HEK293 (cell line): Measurements from ENCODE around the gene STK24.

Experiments
- CTCF ChIA-PET: fragments of 350-600 bp; formaldehyde crosslinking; extraction: SDS; loops from one replicate; lab custom pipeline; 2021; ENCODE audit warnings: antibody characterized with exemption; lab: Yijun Ruan, JAX
- POLR2A ChIA-PET: fragments of 300-600 bp; formaldehyde crosslinking; extraction: SDS; loops from one replicate; lab custom pipeline; 2020; ENCODE audit warnings: antibody characterized with exemption, inconsistent platforms; lab: Yijun Ruan, JAX
- H3K27ac ChIP-seq: fragments of 200-500 bp; sonication (Bioruptor generic); 2 replicates; pipeline ENCODE4 v1.5.1; 2014; ENCODE audit warnings: low read depth, low read length, control low read depth, inconsistent platforms; ENCODE audit errors: extremely low read depth
- H3K36me3 ChIP-seq, 2 experiments: fragments of 200-500 bp in 1 of 2; sonication (Bioruptor generic) in 1 of 2; 1 replicate in 1 of 2; 2 replicates in 1 of 2; pipeline ENCODE4 v1.5.1; 2014 to 2017; ENCODE audit warnings: inconsistent platforms in 2 of 2, low read length in 2 of 2; ENCODE audit not compliant: control insufficient read depth in 2 of 2, insufficient read depth in 1 of 2
- H3K4me1 ChIP-seq: fragments of 200-500 bp; sonication (Bioruptor generic); 2 replicates; pipeline ENCODE4 v1.5.1; 2014; ENCODE audit warnings: mild to moderate bottlenecking, low read length, inconsistent platforms; ENCODE audit not compliant: control insufficient read depth, insufficient read depth
- H3K4me3 ChIP-seq: 2 replicates; pipeline ENCODE4 v1.5.1; 2011; ENCODE audit warnings: low read depth, mild to moderate bottlenecking, control low read depth, low read length, moderate library complexity
- H3K9me3 ChIP-seq: fragments of 200-500 bp; sonication (Bioruptor generic); 2 replicates; pipeline ENCODE4 v1.5.1; 2014; ENCODE audit warnings: low read depth, low read length, inconsistent platforms; ENCODE audit not compliant: control insufficient read depth, insufficient read depth
- KLF10 ChIP-seq: fragments of 450-650 bp; IDR thresholded peaks from 2 replicates; pipeline ENCODE4 v1.5.1; 2018; ENCODE audit warnings: missing biosample characterization, mild to moderate bottlenecking, missing genetic modification characterization
- SALL2 ChIP-seq: fragments of 450-650 bp; formaldehyde crosslinking; IDR thresholded peaks from 2 replicates; pipeline ENCODE4 v1.5.0; 2017; ENCODE audit warnings: missing biosample characterization, mild to moderate bottlenecking, missing genetic modification characterization, borderline replicate concordance
- ZNF16 ChIP-seq: fragments of 450-650 bp; formaldehyde crosslinking; IDR thresholded peaks from 2 replicates; pipeline ENCODE4 v1.5.1; 2016; ENCODE audit warnings: low read depth, missing biosample characterization, missing genetic modification characterization
- ZNF19 ChIP-seq: fragments of 450-650 bp; formaldehyde crosslinking; IDR thresholded peaks from 2 replicates; pipeline ENCODE4; 2016; ENCODE audit warnings: missing biosample characterization, missing genetic modification characterization, low read depth
- ZNF211 ChIP-seq: fragments of 450-650 bp; formaldehyde crosslinking; IDR thresholded peaks from 2 replicates; pipeline ENCODE4 v1.5.1; 2016; ENCODE audit warnings: low read depth, missing biosample characterization, missing genetic modification characterization
- ZNF514 ChIP-seq: fragments of 450-650 bp; formaldehyde crosslinking; IDR thresholded peaks from 2 replicates; pipeline ENCODE4 v1.5.1; 2016; ENCODE audit warnings: missing biosample characterization, missing genetic modification characterization
- ZNF529 ChIP-seq: fragments of 450-650 bp; formaldehyde crosslinking; IDR thresholded peaks from 2 replicates; pipeline ENCODE4 v1.5.1; 2017; ENCODE audit warnings: missing genetic modification characterization, missing biosample characterization; ENCODE audit not compliant: insufficient replicate concordance
- ZNF596 ChIP-seq: fragments of 450-650 bp; IDR thresholded peaks from 2 replicates; pipeline ENCODE4 v1.5.0; 2018; ENCODE audit warnings: missing biosample characterization, mild to moderate bottlenecking, missing genetic modification characterization, moderate library complexity
- ZNF624 ChIP-seq: fragments of 450-650 bp; formaldehyde crosslinking; IDR thresholded peaks from 2 replicates; pipeline ENCODE4 v1.5.1; 2017; ENCODE audit warnings: missing biosample characterization, missing genetic modification characterization
- ZSCAN23 ChIP-seq: fragments of 450-650 bp; formaldehyde crosslinking; IDR thresholded peaks from 2 replicates; pipeline ENCODE4 v1.5.1; 2016; ENCODE audit warnings: missing biosample characterization, missing genetic modification characterization
- TF ChIP-seq, protein P1 (sequence below): fragments of 450-650 bp; formaldehyde crosslinking; IDR thresholded peaks from 2 replicates; pipeline ENCODE4 v1.5.1; 2016; ENCODE audit warnings: missing biosample characterization, missing genetic modification characterization
- TF ChIP-seq, protein P2 (sequence below): fragments of 450-650 bp; formaldehyde crosslinking; IDR thresholded peaks from 2 replicates; pipeline ENCODE4 v1.5.0; 2017; ENCODE audit warnings: missing biosample characterization, missing genetic modification characterization, borderline replicate concordance
- TF ChIP-seq, protein P3 (sequence below): fragments of 450-650 bp; formaldehyde crosslinking; IDR thresholded peaks from 2 replicates; pipeline ENCODE4 v1.5.1; 2016; ENCODE audit warnings: missing biosample characterization, missing genetic modification characterization, borderline replicate concordance
- TF ChIP-seq, protein P4 (sequence below): fragments of 450-650 bp; formaldehyde crosslinking; IDR thresholded peaks from 2 replicates; pipeline ENCODE4 v1.5.1; 2016; ENCODE audit warnings: missing biosample characterization, missing genetic modification characterization
- TF ChIP-seq, protein P5 (sequence below): fragments of 450-650 bp; formaldehyde crosslinking; IDR thresholded peaks from 2 replicates; pipeline ENCODE4 v1.5.1; 2016; ENCODE audit warnings: missing biosample characterization, missing genetic modification characterization, borderline replicate concordance
- TF ChIP-seq, protein P6 (sequence below): fragments of 450-650 bp; IDR thresholded peaks from 2 replicates; pipeline ENCODE4 v1.5.1; 2018; ENCODE audit warnings: missing biosample characterization, mild to moderate bottlenecking, missing genetic modification characterization
- TF ChIP-seq, protein P7 (sequence below): fragments of 450-650 bp; formaldehyde crosslinking; IDR thresholded peaks from 2 replicates; pipeline ENCODE4 v1.5.1; 2017; ENCODE audit warnings: missing biosample characterization, missing genetic modification characterization

The STK24 gene

DNA sequence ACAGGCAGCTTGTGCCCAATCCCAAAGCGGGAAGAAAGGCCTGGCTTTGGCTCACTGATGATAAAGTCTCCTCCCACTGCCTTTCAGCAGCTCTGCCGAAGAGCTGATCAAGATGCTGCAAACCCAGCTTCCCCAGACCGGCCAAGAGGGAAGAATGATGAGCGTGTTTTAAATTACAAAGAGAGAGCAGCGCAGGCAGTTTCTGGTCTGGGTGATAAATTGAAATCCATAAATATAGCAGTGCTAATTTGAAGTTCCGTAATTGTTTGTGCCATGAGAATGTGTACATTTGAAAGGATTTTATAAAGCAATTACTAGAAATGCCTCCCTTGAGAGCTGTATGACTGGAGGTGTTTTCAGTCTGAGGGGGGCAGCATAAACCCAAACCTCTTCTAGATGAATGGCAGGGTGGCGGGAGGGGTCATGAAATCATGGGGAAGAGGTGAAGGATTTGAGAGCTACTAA is 171.8 kb downstream of the STK24 start:
- ChIA-PET CTCF (no interaction called here), POLR2A (interaction anchor here (0.6 kb wide), 1 partner anchor 376 kb away, joined by 6 read pairs; no protein-coding TSS in a partner anchor)
- Histone ChIP-seq H3K36me3 (no peaks in the 10 kb centered on the region), H3K4me3 (no peak overlapping the region), H3K4me1 (peaks cover 15% of the 10 kb centered on the region; the same call in 1 of the 2 replicates), H3K27ac (0 out of 2 replicates have a peak overlapping the region, but pooled peaks have one; percentile 9), H3K9me3 (no peaks in the 10 kb centered on the region)
- TF ChIP-seq ZNF624 (tag by site-specific recombination) (no peak), KLF10 (tag by site-specific recombination) (peak; percentile 63), SALL2 (no peak), ZNF19 (tag by site-specific recombination) (no peak), ZNF16 (tag by site-specific recombination) (peak; percentile 53; the same call in 1 of the 2 replicates), ZSCAN23 (tag by site-specific recombination) (peak; percentile 76; the same call in 1 of the 2 replicates), ZNF514 (tag by site-specific recombination) (no peak), ZNF211 (no peak), ZNF596 (tag by site-specific recombination) (peak; percentile 77), ZNF529 (tag by site-specific recombination) (no peak)
- TF ChIP-seq, protein P1, sequence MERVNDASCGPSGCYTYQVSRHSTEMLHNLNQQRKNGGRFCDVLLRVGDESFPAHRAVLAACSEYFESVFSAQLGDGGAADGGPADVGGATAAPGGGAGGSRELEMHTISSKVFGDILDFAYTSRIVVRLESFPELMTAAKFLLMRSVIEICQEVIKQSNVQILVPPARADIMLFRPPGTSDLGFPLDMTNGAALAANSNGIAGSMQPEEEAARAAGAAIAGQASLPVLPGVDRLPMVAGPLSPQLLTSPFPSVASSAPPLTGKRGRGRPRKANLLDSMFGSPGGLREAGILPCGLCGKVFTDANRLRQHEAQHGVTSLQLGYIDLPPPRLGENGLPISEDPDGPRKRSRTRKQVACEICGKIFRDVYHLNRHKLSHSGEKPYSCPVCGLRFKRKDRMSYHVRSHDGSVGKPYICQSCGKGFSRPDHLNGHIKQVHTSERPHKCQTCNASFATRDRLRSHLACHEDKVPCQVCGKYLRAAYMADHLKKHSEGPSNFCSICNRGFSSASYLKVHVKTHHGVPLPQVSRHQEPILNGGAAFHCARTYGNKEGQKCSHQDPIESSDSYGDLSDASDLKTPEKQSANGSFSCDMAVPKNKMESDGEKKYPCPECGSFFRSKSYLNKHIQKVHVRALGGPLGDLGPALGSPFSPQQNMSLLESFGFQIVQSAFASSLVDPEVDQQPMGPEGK (tag by site-specific recombination) = peak; percentile 47
- TF ChIP-seq, protein P2, sequence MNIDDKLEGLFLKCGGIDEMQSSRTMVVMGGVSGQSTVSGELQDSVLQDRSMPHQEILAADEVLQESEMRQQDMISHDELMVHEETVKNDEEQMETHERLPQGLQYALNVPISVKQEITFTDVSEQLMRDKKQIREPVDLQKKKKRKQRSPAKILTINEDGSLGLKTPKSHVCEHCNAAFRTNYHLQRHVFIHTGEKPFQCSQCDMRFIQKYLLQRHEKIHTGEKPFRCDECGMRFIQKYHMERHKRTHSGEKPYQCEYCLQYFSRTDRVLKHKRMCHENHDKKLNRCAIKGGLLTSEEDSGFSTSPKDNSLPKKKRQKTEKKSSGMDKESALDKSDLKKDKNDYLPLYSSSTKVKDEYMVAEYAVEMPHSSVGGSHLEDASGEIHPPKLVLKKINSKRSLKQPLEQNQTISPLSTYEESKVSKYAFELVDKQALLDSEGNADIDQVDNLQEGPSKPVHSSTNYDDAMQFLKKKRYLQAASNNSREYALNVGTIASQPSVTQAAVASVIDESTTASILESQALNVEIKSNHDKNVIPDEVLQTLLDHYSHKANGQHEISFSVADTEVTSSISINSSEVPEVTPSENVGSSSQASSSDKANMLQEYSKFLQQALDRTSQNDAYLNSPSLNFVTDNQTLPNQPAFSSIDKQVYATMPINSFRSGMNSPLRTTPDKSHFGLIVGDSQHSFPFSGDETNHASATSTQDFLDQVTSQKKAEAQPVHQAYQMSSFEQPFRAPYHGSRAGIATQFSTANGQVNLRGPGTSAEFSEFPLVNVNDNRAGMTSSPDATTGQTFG (tag by site-specific recombination) = no peak
- TF ChIP-seq, protein P3, sequence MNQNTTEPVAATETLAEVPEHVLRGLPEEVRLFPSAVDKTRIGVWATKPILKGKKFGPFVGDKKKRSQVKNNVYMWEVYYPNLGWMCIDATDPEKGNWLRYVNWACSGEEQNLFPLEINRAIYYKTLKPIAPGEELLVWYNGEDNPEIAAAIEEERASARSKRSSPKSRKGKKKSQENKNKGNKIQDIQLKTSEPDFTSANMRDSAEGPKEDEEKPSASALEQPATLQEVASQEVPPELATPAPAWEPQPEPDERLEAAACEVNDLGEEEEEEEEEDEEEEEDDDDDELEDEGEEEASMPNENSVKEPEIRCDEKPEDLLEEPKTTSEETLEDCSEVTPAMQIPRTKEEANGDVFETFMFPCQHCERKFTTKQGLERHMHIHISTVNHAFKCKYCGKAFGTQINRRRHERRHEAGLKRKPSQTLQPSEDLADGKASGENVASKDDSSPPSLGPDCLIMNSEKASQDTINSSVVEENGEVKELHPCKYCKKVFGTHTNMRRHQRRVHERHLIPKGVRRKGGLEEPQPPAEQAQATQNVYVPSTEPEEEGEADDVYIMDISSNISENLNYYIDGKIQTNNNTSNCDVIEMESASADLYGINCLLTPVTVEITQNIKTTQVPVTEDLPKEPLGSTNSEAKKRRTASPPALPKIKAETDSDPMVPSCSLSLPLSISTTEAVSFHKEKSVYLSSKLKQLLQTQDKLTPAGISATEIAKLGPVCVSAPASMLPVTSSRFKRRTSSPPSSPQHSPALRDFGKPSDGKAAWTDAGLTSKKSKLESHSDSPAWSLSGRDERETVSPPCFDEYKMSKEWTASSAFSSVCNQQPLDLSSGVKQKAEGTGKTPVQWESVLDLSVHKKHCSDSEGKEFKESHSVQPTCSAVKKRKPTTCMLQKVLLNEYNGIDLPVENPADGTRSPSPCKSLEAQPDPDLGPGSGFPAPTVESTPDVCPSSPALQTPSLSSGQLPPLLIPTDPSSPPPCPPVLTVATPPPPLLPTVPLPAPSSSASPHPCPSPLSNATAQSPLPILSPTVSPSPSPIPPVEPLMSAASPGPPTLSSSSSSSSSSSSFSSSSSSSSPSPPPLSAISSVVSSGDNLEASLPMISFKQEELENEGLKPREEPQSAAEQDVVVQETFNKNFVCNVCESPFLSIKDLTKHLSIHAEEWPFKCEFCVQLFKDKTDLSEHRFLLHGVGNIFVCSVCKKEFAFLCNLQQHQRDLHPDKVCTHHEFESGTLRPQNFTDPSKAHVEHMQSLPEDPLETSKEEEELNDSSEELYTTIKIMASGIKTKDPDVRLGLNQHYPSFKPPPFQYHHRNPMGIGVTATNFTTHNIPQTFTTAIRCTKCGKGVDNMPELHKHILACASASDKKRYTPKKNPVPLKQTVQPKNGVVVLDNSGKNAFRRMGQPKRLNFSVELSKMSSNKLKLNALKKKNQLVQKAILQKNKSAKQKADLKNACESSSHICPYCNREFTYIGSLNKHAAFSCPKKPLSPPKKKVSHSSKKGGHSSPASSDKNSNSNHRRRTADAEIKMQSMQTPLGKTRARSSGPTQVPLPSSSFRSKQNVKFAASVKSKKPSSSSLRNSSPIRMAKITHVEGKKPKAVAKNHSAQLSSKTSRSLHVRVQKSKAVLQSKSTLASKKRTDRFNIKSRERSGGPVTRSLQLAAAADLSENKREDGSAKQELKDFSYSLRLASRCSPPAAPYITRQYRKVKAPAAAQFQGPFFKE (tag by site-specific recombination) = no peak
- TF ChIP-seq, protein P4, sequence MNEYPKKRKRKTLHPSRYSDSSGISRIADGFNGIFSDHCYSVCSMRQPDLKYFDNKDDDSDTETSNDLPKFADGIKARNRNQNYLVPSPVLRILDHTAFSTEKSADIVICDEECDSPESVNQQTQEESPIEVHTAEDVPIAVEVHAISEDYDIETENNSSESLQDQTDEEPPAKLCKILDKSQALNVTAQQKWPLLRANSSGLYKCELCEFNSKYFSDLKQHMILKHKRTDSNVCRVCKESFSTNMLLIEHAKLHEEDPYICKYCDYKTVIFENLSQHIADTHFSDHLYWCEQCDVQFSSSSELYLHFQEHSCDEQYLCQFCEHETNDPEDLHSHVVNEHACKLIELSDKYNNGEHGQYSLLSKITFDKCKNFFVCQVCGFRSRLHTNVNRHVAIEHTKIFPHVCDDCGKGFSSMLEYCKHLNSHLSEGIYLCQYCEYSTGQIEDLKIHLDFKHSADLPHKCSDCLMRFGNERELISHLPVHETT (tag by site-specific recombination) = peak; percentile 82; the same call in 1 of the 2 replicates
- TF ChIP-seq, protein P5, sequence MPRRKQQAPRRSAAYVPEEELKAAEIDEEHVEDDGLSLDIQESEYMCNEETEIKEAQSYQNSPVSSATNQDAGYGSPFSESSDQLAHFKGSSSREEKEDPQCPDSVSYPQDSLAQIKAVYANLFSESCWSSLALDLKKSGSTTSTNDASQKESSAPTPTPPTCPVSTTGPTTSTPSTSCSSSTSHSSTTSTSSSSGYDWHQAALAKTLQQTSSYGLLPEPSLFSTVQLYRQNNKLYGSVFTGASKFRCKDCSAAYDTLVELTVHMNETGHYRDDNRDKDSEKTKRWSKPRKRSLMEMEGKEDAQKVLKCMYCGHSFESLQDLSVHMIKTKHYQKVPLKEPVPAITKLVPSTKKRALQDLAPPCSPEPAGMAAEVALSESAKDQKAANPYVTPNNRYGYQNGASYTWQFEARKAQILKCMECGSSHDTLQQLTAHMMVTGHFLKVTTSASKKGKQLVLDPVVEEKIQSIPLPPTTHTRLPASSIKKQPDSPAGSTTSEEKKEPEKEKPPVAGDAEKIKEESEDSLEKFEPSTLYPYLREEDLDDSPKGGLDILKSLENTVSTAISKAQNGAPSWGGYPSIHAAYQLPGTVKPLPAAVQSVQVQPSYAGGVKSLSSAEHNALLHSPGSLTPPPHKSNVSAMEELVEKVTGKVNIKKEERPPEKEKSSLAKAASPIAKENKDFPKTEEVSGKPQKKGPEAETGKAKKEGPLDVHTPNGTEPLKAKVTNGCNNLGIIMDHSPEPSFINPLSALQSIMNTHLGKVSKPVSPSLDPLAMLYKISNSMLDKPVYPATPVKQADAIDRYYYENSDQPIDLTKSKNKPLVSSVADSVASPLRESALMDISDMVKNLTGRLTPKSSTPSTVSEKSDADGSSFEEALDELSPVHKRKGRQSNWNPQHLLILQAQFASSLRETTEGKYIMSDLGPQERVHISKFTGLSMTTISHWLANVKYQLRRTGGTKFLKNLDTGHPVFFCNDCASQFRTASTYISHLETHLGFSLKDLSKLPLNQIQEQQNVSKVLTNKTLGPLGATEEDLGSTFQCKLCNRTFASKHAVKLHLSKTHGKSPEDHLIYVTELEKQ (tag by site-specific recombination) = peak; percentile 62; the same call in 1 of the 2 replicates
- TF ChIP-seq, protein P6, sequence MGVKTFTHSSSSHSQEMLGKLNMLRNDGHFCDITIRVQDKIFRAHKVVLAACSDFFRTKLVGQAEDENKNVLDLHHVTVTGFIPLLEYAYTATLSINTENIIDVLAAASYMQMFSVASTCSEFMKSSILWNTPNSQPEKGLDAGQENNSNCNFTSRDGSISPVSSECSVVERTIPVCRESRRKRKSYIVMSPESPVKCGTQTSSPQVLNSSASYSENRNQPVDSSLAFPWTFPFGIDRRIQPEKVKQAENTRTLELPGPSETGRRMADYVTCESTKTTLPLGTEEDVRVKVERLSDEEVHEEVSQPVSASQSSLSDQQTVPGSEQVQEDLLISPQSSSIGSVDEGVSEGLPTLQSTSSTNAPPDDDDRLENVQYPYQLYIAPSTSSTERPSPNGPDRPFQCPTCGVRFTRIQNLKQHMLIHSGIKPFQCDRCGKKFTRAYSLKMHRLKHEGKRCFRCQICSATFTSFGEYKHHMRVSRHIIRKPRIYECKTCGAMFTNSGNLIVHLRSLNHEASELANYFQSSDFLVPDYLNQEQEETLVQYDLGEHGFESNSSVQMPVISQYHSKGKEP = peak; percentile 77; the same call in 1 of the 2 replicates
- TF ChIP-seq, protein P7, sequence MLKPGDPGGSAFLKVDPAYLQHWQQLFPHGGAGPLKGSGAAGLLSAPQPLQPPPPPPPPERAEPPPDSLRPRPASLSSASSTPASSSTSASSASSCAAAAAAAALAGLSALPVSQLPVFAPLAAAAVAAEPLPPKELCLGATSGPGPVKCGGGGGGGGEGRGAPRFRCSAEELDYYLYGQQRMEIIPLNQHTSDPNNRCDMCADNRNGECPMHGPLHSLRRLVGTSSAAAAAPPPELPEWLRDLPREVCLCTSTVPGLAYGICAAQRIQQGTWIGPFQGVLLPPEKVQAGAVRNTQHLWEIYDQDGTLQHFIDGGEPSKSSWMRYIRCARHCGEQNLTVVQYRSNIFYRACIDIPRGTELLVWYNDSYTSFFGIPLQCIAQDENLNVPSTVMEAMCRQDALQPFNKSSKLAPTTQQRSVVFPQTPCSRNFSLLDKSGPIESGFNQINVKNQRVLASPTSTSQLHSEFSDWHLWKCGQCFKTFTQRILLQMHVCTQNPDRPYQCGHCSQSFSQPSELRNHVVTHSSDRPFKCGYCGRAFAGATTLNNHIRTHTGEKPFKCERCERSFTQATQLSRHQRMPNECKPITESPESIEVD (tag by site-specific recombination) = peak; percentile 97
